Head of caudate nucleus (tissue), 42 donors: ENCODE results near the gene FAM83C.

Experiments used
- DNase-seq, 42 donors: peaks; one replicate each; pipeline versions ENCODE4 v3.0.0 to v3.0.0-alpha.2; 2020 to 2021; ENCODE audit warnings: mixed read lengths in 7 of 42
- intact Hi-C: fragments of 100-400 bp; cut with DNase I; formaldehyde crosslinking; loops from one replicate; pipeline ENCODE4 v1.15.0; 2022

Gene FAM83C

GRCh38 chr20:35303382-35303734 is 11.1 kb upstream of the FAM83C start:
- intact Hi-C loops, result loop anchor here (10.0 kb wide), 1 partner anchor 141 kb away; no protein-coding TSS in a partner anchor
- no peak for DNase-seq

GRCh38 chr20:35302421-35303335 is 10.5 kb upstream of the FAM83C start:
- no peak for DNase-seq
- intact Hi-C loops, result loop anchor here (10.0 kb wide), 1 partner anchor 142 kb away; no protein-coding TSS in a partner anchor

GRCh38 chr20:35301426-35301825 is 9.2 kb upstream of the FAM83C start:
- intact Hi-C loops, result loop anchor here (10.0 kb wide), 1 partner anchor 143 kb away; no protein-coding TSS in a partner anchor
- no peak for DNase-seq

- intact Hi-C loops, result loop anchor here (10.0 kb wide), 1 partner anchor 144 kb away; no protein-coding TSS in a partner anchor
- no peak for DNase-seq
Observed at GRCh38 chr20:35300469-35301262, 8.4 kb upstream of the FAM83C start.

DNA sequence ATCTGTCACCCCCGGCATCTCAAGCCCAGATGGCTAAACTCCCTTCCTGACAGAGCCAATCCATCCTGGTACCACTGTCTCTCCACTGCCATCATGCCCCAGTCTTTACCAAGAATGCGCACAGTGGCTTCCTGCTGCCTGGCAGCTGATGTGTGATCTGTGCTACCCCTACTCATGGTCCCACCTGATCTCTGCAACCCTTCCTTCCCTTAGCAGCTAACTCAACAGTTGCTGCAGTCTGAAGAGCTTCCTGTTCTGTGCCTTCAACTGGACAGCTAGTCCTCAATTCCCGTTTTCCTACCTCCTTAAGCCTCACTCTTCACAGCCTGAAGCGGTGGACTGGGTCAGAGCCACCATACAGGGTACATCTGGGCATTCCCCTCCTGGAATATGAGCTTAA is 7.6 kb upstream of the FAM83C start:
- intact Hi-C loops, result loop anchor here (10.0 kb wide), 1 partner anchor 145 kb away; no protein-coding TSS in a partner anchor
- DNase-seq, result no peak

DNA sequence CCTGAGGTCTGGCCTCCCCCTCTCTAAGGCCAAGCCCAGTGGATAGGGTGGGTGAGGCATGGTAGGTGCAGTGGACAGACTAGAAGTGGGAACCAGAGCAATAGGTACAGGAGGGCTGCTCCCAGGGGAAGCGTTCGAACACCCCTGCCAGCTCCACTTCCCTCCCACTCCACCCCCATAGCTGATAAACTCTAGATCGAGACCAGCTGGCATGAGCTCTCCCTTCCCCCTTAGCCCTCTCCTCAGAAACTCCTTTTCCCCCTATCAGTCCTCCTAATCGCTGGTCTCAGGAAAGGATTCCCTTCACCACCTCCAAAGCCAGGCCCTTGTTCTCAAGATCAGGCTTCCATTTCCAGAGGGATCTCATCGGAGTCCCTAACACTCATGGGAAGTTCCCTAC is 6.0 kb upstream of the FAM83C start:
- intact Hi-C loops, result no loop called here
- no peak for DNase-seq

GRCh38 chr20:35297740-35298139 is 5.5 kb upstream of the FAM83C start:
- DNase-seq, result no peak
- intact Hi-C loops, result no loop called here

- intact Hi-C loops, result no loop called here
- no peak for DNase-seq
Observed at GRCh38 chr20:35297155-35297554, 4.9 kb upstream of the FAM83C start.

DNA sequence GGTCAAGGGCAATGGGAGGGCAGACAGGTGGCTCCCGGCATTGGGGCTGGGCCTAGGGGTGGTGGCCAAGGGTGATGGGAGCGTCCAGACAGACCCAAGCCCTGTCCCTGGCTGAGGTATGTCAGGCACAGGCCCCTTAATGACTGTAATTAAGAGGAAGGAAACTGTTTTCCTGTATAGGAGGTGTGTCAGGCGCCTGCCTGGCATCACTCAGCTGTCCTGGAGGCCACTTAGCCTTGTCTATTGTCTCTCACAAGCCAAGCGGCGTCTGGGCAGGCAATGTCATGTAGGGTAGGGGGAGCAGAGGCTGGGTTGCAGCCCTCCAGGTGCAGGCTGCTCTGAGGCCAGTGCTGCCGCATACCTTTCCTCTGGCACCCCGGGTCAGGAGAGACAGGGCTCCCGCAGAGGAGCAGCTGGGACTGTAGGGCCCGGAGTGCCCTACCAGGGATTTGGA is 3.9 kb upstream of the FAM83C start:
- intact Hi-C loops, result no loop called here
- DNase-seq, result no peak

DNA sequence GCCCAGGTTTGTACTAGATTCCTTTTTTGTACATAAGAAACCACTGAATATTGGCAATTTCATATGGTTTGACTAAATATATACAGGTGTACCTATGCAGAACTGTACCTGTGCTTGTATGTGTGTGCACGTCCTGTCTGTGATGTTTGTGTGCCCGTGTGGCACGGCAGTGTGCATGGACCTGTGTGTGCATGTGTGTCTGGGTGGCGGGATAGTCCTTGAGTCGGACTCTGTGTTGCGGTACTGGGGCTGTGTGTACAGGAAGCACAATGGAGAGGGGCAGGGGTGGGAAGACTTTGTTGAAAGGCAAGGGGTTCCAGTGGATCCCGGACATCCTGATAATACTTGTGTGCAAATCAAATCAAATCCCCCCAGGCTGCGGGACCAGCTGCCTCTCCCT is 3.4 kb upstream of the FAM83C start:
- intact Hi-C loops, result no loop called here

GRCh38 chr20:35295058-35295457 is 2.8 kb upstream of the FAM83C start:
- intact Hi-C loops, result no loop called here
- no peak for DNase-seq

More for the DNA sequence above, 3.4 kb upstream of the FAM83C start:
- no peak for DNase-seq

DNA sequence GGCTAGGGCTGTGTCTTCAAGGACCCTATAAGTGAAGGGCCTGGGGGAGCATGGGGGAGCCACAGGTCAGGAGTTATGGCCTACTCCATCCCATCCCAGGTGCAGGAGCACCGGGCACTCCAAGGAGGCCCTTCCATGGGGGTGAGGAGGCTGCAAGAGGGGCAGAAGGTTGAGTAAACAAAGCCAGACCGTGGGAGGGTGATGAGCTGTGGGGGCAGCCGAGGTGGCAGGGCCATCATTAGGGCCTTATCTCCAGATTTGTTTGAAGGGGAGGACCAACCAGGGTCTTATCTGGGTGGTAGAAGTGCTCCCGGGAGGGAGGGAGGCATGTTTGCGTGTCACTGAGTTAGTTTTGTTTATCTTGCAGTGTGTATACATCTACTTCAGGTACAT is 2.1 kb upstream of the FAM83C start:
- intact Hi-C loops, result no loop called here
- no peak for DNase-seq

DNA sequence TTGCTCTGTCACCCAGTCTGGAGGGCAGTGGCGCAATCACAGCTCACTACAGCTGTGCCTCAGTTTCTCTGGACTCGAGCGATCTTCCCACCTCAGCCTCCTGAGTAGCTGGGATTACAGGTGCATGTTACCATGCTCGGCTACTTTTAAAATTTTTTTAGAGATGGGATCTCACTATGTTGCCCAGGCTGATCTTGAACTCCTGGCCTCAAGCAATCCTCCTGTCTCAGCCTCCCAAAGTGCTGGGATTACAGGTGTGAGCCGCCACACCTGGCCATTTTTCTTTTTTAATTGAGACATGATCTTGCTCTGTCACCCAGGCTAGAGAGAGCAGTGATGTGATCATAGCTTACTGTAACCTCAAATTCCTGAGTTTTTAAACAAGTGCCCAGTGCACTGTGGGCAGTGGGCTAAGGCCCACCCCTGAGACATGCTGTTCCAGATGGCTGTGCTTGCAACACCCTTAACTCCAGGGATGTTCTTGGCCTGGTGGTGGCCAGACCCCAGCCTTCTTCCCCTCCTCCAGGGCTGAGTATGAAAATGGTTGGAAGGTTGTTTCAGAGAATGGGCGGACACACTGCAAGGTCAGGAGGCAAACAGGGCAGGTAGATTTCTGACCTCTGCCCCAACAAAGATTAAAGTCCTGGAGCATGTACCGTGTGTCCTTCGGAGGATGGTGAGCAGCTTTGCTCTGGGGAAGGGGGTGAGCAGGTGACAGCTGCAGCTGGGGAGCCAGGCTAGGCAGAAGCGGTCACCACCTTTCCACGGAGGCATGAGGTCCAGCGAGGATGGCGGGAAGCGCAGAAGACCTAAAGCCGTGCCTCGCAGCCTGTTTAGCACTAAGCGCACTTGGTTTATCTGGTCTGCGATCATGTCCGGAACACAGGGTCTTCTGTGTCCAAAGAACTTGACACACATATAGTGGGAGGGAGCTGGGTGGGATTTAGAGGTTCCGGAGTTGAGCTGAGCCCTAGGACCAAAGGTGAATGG is 1.4 kb upstream of the FAM83C start:
- no peak for DNase-seq
- intact Hi-C loops, result no loop called here

DNA sequence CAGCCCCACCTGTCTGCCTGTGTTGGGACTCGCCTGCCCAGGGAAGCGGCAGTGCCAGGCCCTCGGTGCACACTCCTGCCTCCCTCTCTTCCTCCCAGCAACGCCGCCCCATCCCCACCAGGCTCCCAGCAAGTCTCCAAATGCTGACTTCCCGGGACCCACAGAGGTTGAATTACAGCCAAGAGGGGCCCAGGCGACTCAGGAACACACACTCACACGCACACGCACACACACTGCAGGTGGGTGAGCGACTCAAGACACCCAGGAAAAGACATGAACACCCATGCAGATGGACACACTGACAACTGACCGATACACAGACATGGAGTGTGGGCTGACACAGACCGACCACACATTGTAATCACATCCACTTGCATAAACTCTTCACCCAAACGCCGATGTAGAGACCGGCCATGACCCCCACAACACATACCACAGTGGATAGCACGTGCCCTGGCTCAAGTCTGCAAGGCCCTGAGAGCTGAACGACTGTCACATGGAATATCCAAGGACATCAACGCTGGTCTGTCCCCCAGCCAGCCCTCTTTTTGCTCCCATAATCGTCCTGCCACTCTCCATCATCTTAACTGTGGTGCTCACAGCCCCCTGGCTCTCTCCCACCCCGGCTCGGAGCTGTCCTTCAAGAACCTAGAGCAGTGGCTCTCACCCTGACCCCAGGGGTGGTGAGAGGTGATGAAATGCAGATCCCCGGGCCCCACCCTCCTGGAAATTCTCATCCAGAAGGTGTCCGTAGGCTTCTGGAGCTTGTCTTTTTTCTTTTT is 470 bp upstream of the FAM83C start:
- DNase-seq, result no peak

GRCh38 chr20:35290887-35291417 is 1.3 kb downstream of the FAM83C start:
- DNase-seq, result no peak
- intact Hi-C loops, result no loop called here

More for the DNA sequence above, 470 bp upstream of the FAM83C start:
- intact Hi-C loops, result no loop called here

- DNase-seq, result no peak
- intact Hi-C loops, result no loop called here
Observed at GRCh38 chr20:35290186-35290886, 1.9 kb downstream of the FAM83C start.
